SU-DHL-6 (cell line): ENCODE data around the gene DGKB.

Source experiments
- H2AFZ ChIP-seq: fragments of 200-600 bp; sonication (generic); 2 replicates; pipeline ENCODE4 v1.6.1; 2014; ENCODE audit warnings: low read depth, mild to moderate bottlenecking, moderate library complexity, mixed read lengths, antibody characterized with exemption, low read length; ENCODE audit not compliant: severe bottlenecking
- H3F3A ChIP-seq: fragments of 200-600 bp; shearing (Covaris generic); 2 replicates; pipeline ENCODE4 v1.6.0; 2016; ENCODE audit warnings: antibody characterized with exemption, mild to moderate bottlenecking; ENCODE audit not compliant: insufficient read depth
- H3K27ac ChIP-seq: fragments of 200-600 bp; sonication (generic); 2 replicates; pipeline ENCODE4 v1.5.1; 2016; ENCODE audit warnings: low read depth, mild to moderate bottlenecking, low read length, moderate library complexity, mixed read lengths
- H3K27me3 ChIP-seq: fragments of 200-600 bp; sonication (generic), shearing (Covaris generic); 2 replicates; pipeline ENCODE4 v1.6.0; 2014; ENCODE audit warnings: mild to moderate bottlenecking, low read length
- H3K36me3 ChIP-seq: fragments of 200-600 bp; sonication (generic); 2 replicates; pipeline ENCODE4 v1.6.1; 2014; ENCODE audit warnings: mild to moderate bottlenecking, low read length, mixed read lengths
- H3K4me2 ChIP-seq: fragments of 300-600, 200-600 bp; shearing (Covaris generic), sonication (generic); 2 replicates; pipeline ENCODE4 v1.6.0; 2014; ENCODE audit warnings: low read length, low read depth, mild to moderate bottlenecking; ENCODE audit not compliant: poor library complexity, severe bottlenecking
- H3K4me3 ChIP-seq: fragments of 200-600 bp; sonication (generic); 2 replicates; pipeline ENCODE4 v1.5.1; 2014; ENCODE audit warnings: antibody characterized with exemption, low read length, mild to moderate bottlenecking, mixed read lengths; ENCODE audit not compliant: insufficient read depth, poor library complexity, severe bottlenecking
- H3K79me2 ChIP-seq: fragments of 200-600 bp; sonication (generic); 2 replicates; pipeline ENCODE4 v1.6.1; 2014; ENCODE audit warnings: mild to moderate bottlenecking, low read length, moderate library complexity; ENCODE audit not compliant: insufficient read depth
- H3K9ac ChIP-seq: fragments of 200-600 bp; sonication (generic); 2 replicates; pipeline ENCODE4 v1.7.0; 2014; ENCODE audit warnings: mild to moderate bottlenecking, low read length
- H3K9me2 ChIP-seq: fragments of 200-600 bp; sonication (generic); replicated peaks from 2 replicates; pipeline ENCODE4 v1.6.1; 2014; ENCODE audit warnings: low read length; ENCODE audit not compliant: insufficient read depth
- H3K9me3 ChIP-seq: fragments of 200-600 bp; sonication (generic); 2 replicates; pipeline ENCODE4 v1.6.1; 2014; ENCODE audit warnings: low read length, mixed read lengths; ENCODE audit not compliant: insufficient read depth
- H4K20me1 ChIP-seq: fragments of 200-600 bp; sonication (generic); 2 replicates; pipeline ENCODE4 v1.6.1; 2014; ENCODE audit warnings: low read depth, mild to moderate bottlenecking, antibody characterized with exemption, low read length, moderate library complexity, mixed read lengths
- EZH2phosphoT487 ChIP-seq: fragments of 200-600 bp; sonication (generic), shearing (Covaris generic); conservative IDR thresholded peaks from 2 replicates; pipeline ENCODE4 v1.6.1; 2018; ENCODE audit warnings: mild to moderate bottlenecking, antibody characterized with exemption, low read length, moderate library complexity, mixed read lengths
- TF ChIP-seq, protein P1 (sequence below): fragments of 200-600 bp; sonication (generic); IDR thresholded peaks from one replicate; pipeline ENCODE4 v1.5.1; 2017; ENCODE audit warnings: antibody characterized with exemption, mild to moderate bottlenecking, low read length, moderate library complexity; ENCODE audit not compliant: insufficient read depth, poor library complexity, severe bottlenecking

DGKB gene

DNA sequence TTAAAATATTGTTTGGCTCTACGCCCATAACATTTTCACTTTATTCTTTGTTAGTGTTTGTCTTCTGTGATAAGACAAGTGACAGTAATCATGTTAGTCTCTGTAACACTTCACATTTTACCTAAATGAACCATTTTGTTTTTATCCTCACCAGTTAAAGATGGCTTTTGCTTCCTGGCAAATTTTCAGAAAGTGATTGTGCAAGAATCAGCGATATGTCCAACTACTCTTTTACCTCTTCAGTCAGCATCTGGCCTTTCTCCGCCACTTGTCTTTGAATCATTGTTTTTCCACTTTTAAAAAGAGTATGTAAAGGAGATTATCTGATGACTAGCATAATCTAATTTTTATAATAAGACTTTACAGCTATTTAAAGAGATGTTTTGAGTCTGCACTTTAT, 3.5 kb downstream of the DGKB start:
- Histone ChIP-seq H3K4me2 (no peak overlapping the region), H3K4me3 (no peak overlapping the region), H3K36me3 (no peaks in the 10 kb centered on the region), H2AFZ (no peak overlapping the region), H3F3A (no peaks in the 10 kb centered on the region), H4K20me1 (no peaks in the 10 kb centered on the region), H3K9ac (no peak overlapping the region), H3K9me3 (no peaks in the 10 kb centered on the region), H3K9me2 (no peaks in the 10 kb centered on the region), H3K27ac (no peak overlapping the region), H3K27me3 (no peaks in the 10 kb centered on the region; the same call in 1 of the 2 replicates), H3K79me2 (no peaks in the 10 kb centered on the region)
- no peak for TF ChIP-seq EZH2phosphoT487
- TF ChIP-seq, protein P1, sequence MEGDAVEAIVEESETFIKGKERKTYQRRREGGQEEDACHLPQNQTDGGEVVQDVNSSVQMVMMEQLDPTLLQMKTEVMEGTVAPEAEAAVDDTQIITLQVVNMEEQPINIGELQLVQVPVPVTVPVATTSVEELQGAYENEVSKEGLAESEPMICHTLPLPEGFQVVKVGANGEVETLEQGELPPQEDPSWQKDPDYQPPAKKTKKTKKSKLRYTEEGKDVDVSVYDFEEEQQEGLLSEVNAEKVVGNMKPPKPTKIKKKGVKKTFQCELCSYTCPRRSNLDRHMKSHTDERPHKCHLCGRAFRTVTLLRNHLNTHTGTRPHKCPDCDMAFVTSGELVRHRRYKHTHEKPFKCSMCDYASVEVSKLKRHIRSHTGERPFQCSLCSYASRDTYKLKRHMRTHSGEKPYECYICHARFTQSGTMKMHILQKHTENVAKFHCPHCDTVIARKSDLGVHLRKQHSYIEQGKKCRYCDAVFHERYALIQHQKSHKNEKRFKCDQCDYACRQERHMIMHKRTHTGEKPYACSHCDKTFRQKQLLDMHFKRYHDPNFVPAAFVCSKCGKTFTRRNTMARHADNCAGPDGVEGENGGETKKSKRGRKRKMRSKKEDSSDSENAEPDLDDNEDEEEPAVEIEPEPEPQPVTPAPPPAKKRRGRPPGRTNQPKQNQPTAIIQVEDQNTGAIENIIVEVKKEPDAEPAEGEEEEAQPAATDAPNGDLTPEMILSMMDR, result no peak

DNA sequence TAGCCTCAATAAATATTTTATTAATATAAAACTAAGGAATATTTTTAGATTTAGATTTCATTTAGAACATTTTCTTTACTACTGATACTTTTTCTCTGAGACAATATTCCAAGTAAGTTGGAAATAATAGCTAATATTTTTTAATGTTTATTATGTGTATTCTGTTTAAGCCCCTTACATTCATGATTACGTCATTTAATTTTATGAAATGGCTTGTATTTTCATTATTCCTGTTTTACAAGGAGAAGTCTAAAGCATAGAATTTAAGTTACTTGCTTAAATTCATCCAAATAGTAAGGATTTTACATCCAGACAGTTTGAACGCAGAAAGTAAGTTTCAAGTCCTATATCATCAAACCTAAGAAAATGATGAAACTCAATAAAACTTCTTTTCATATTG, 6.1 kb downstream of the DGKB start:
- H3K4me3 ChIP-seq, result no peak overlapping the region
- H3K9me2 ChIP-seq, result no peaks in the 10 kb centered on the region
- H3K27ac ChIP-seq, result no peak overlapping the region
- no peaks in the 10 kb centered on the region for H3K36me3 ChIP-seq
- no peaks in the 10 kb centered on the region for H3F3A ChIP-seq
- no peaks in the 10 kb centered on the region for H3K9me3 ChIP-seq
- no peaks in the 10 kb centered on the region for H4K20me1 ChIP-seq
- H3K27me3 ChIP-seq, result no peaks in the 10 kb centered on the region; the same call in 1 of the 2 replicates
- H2AFZ ChIP-seq, result no peak overlapping the region
- no peaks in the 10 kb centered on the region for H3K79me2 ChIP-seq
- TF ChIP-seq, protein P1, result no peak
- no peak for TF ChIP-seq EZH2phosphoT487
- H3K9ac ChIP-seq, result no peak overlapping the region
- H3K4me2 ChIP-seq, result no peak overlapping the region

DNA sequence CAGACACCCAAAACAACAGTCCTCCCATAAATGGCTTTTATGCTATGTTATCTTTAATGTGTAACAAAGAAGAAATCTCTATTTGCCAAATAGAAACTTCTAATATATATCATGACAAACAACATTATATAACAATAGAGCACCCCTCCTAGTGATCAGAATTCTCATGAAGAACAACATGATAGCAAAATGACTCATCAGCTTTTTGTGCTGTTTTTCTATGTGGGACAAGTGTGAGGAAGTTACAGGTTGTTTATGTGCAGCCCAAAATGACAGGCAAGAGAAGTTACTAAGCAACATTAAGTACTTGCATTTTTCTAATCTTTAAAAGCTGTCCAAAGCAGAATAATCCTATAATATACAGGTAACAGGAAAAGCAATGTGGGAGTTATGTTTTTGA, 7.7 kb downstream of the DGKB start:
- no peaks in the 10 kb centered on the region for H3K36me3 ChIP-seq
- no peaks in the 10 kb centered on the region; the same call in 1 of the 2 replicates for H3K27me3 ChIP-seq
- H2AFZ ChIP-seq, result no peak overlapping the region
- no peak overlapping the region for H3K4me2 ChIP-seq
- H3K9me3 ChIP-seq, result no peaks in the 10 kb centered on the region
- H3F3A ChIP-seq, result no peaks in the 10 kb centered on the region
- no peaks in the 10 kb centered on the region for H3K79me2 ChIP-seq
- H3K9me2 ChIP-seq, result no peaks in the 10 kb centered on the region
- H3K4me3 ChIP-seq, result no peak overlapping the region
- H3K27ac ChIP-seq, result no peak overlapping the region
- no peaks in the 10 kb centered on the region for H4K20me1 ChIP-seq
- TF ChIP-seq EZH2phosphoT487, result no peak
- TF ChIP-seq, protein P1, result no peak
- H3K9ac ChIP-seq, result no peak overlapping the region

DNA sequence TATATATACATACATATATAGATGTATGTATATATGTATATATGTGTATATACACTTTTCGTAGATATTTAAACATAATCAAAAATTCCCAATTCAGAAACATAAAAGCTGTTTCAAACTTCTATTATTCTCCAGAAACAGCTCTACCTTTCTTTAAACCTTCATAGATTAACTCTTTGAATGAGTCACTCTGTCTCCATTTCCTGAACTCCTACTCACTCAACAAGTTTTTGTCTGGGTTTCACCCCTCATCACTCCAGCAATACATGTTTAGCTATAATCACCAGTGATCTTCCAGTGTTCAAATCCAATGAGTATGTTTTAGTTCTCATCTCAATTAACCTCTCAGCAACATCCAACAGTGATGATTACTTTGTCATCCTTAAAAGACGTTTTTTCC, 9.6 kb downstream of the DGKB start:
- Histone ChIP-seq H3K36me3 (no peaks in the 10 kb centered on the region), H3K9me2 (no peaks in the 10 kb centered on the region), H3K27me3 (no peaks in the 10 kb centered on the region; the same call in 1 of the 2 replicates), H3K9ac (no peak overlapping the region), H3K4me3 (no peak overlapping the region), H3F3A (no peaks in the 10 kb centered on the region), H3K27ac (no peak overlapping the region), H3K79me2 (no peaks in the 10 kb centered on the region), H3K9me3 (no peaks in the 10 kb centered on the region), H4K20me1 (no peaks in the 10 kb centered on the region), H3K4me2 (no peak overlapping the region), H2AFZ (no peak overlapping the region)
- no peak for TF ChIP-seq EZH2phosphoT487
- TF ChIP-seq, protein P1, result no peak
